OCI-LY7 (cell line): ENCODE results near the gene SEC23A. TPM values are rescaled to one million over a fixed set of nuclear protein-coding genes. Genes with fewer than 3 reads are reported as not detected.
A peak's percentile ranks its signal among the peaks of the same experiment; 100 is the strongest.
"Not testable (repeated sequence)": the region's sequence is repeated elsewhere in the genome, so short reads cannot be mapped to it uniquely, and the experiment has no call there.

Source experiments
- BruUV-seq: library from RNA; stranded (reverse); fragments of 400-500 nt; replicated peaks from 2 replicates; lab custom pipeline; 2021; lab: Mats Ljungman, UMichigan
- CTCF ChIA-PET: fragments of 300-600 bp; sonication (Branson Sonifier 250); formaldehyde crosslinking; loops from one replicate; lab custom pipeline; 2022; ENCODE audit warnings: antibody characterized with exemption; ENCODE audit not compliant: unreplicated experiment; lab: Charles Lee
- POLR2A ChIA-PET: fragments of 300-600 bp; sonication (Branson Sonifier 250); formaldehyde crosslinking; loops from one replicate; lab custom pipeline; 2022; ENCODE audit warnings: antibody characterized with exemption; lab: Charles Lee
- DNase-seq: peaks from one replicate; pipeline ENCODE4 v3.0.0-alpha.2; 2015; ENCODE audit warnings: low spot score
- H2AFZ ChIP-seq: fragments of 200-600 bp; sonication (generic), shearing (Covaris generic); 2 replicates; pipeline ENCODE4 v1.6.1; 2014; ENCODE audit warnings: mild to moderate bottlenecking, antibody characterized with exemption, low read length, moderate library complexity
- H3K27ac ChIP-seq: fragments of 200-600 bp; sonication (generic); 2 replicates; pipeline ENCODE4 v1.5.1; 2014; ENCODE audit warnings: mixed run types, low read depth, mild to moderate bottlenecking, moderate library complexity, low read length, inconsistent platforms; ENCODE audit not compliant: poor library complexity, severe bottlenecking
- H3K36me3 ChIP-seq: fragments of 200-600 bp; sonication (generic); 2 replicates; pipeline ENCODE4 v1.6.1; 2014; ENCODE audit warnings: mild to moderate bottlenecking, antibody characterized with exemption, low read length, moderate library complexity, mixed read lengths; ENCODE audit not compliant: insufficient read depth
- H3K4me1 ChIP-seq: fragments of 200-600 bp; sonication (generic); 2 replicates; pipeline ENCODE4 v1.5.1; 2014; ENCODE audit warnings: mild to moderate bottlenecking, low read length; ENCODE audit not compliant: insufficient read depth, poor library complexity, severe bottlenecking
- H3K4me2 ChIP-seq: fragments of 200-600 bp; sonication (generic); 2 replicates; pipeline ENCODE4 v1.6.1; 2014; ENCODE audit warnings: mild to moderate bottlenecking, low read length
- H3K4me3 ChIP-seq: fragments of 200-600 bp; sonication (generic); 2 replicates; pipeline ENCODE4 v1.5.1; 2014; ENCODE audit warnings: mild to moderate bottlenecking, low read depth, low read length; ENCODE audit not compliant: poor library complexity, severe bottlenecking
- H3K79me2 ChIP-seq: fragments of 200-600 bp; sonication (generic); 2 replicates; pipeline ENCODE4 v1.6.1; 2016; ENCODE audit warnings: low read depth, mild to moderate bottlenecking, low read length, moderate library complexity, mixed read lengths; ENCODE audit not compliant: insufficient read depth
- H3K9me2 ChIP-seq: fragments of 200-600 bp; sonication (generic); 2 replicates; pipeline ENCODE4 v1.6.1; 2016; ENCODE audit warnings: mild to moderate bottlenecking, low read length, mixed read lengths; ENCODE audit not compliant: insufficient read depth
- H3K9me3 ChIP-seq: fragments of 200-600 bp; sonication (generic); 2 replicates; pipeline ENCODE4 v1.6.1; 2014; ENCODE audit warnings: mild to moderate bottlenecking, mixed run types, low read length, mixed read lengths
- H4K20me1 ChIP-seq: fragments of 200-600 bp; sonication (generic); 2 replicates; pipeline ENCODE4 v1.6.1; 2014; ENCODE audit warnings: mild to moderate bottlenecking, antibody characterized with exemption, low read length, moderate library complexity, mixed read lengths; ENCODE audit not compliant: insufficient read depth
- EZH2phosphoT487 ChIP-seq: fragments of 200-600 bp; sonication (generic); IDR thresholded peaks from 2 replicates; pipeline ENCODE4 v1.6.1; 2018; ENCODE audit warnings: low read depth, borderline replicate concordance, mild to moderate bottlenecking, mixed run types, antibody characterized with exemption, low read length, moderate library complexity, mixed read lengths
- intact Hi-C: fragments of 100-400 bp; cut with micrococcal nuclease; formaldehyde crosslinking; loops from one replicate; pipeline ENCODE4 v1.10.0; 2022; ENCODE audit not compliant: unreplicated experiment
- total RNA-seq, 2 experiments: library from RNA; depleted of rRNA in 1 of 2; stranded (reverse); fragments of >200 nt in 1 of 2; shearing (Covaris generic) in 1 of 2; gene quantifications; 2 replicates each; pipeline ENCODE4 v1.2.3, GENCODE V29; 2014 to 2022
- TF ChIP-seq, protein P1 (sequence below): fragments of 200-600 bp; sonication (generic); conservative IDR thresholded peaks from 2 replicates; pipeline ENCODE4 v1.5.1; 2014; ENCODE audit warnings: mild to moderate bottlenecking, antibody characterized with exemption, low read length, moderate library complexity, mixed read lengths

SEC23A gene
- total RNA-seq, 2 experiments from 2014 or later: 47.5 to 55.7 TPM

DNA sequence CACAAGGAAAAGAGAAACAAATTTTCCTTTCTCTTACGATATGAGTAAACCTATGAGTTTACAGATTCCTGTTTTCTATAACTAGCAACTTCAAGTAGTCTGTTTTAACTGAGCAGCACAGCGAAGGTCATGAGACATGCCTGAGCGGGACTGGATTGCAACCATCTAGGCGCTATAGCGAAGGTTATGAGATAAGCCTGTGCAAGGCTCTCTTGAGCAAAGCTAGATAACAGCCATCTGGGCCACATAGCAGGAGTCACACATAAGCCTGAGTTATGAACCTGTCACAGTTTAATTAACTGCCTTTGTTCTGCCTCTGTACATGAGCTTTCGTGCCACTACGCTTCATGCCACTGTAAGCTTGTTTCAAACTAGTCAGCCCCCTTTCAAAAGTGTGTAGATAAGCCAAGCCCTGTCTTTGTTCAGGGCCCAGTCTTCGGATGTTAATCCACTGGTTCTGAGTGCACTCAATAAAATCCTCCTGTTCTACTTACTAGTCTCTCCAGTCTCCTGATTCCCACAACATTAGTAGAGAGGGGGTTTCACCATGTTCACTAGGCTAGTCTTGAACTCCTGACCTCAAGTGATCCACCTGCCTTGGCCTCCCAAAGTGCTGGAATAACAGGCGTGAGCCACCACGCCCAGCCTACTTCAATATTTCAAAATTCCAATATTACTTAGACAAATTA, 47.1 kb downstream of the SEC23A start:
- DNase-seq: peak; percentile 29
- Histone ChIP-seq H3K4me1 (peaks cover 8% of the 10 kb centered on the region), H3K79me2 (no peaks in the 10 kb centered on the region), H3K4me3 (no peak overlapping the region), H2AFZ (no peak overlapping the region), H3K4me2 (no peak overlapping the region), H4K20me1 (no peaks in the 10 kb centered on the region), H3K9me2 (no peaks in the 10 kb centered on the region), H3K36me3 (peaks cover 89% of the 10 kb centered on the region), H3K27ac (no peak overlapping the region), H3K9me3 (peaks cover 41% of the 10 kb centered on the region; the same call in 1 of the 2 replicates)
- CTCF ChIA-PET: no interaction called here
- POLR2A ChIA-PET: interaction anchor here (0.6 kb wide), 2 partner anchors 15 to 47 kb away, joined by 4 read pairs; partner anchors contain the start of gene SEC23A
- TF ChIP-seq EZH2phosphoT487: no peak
- TF ChIP-seq, protein P1, sequence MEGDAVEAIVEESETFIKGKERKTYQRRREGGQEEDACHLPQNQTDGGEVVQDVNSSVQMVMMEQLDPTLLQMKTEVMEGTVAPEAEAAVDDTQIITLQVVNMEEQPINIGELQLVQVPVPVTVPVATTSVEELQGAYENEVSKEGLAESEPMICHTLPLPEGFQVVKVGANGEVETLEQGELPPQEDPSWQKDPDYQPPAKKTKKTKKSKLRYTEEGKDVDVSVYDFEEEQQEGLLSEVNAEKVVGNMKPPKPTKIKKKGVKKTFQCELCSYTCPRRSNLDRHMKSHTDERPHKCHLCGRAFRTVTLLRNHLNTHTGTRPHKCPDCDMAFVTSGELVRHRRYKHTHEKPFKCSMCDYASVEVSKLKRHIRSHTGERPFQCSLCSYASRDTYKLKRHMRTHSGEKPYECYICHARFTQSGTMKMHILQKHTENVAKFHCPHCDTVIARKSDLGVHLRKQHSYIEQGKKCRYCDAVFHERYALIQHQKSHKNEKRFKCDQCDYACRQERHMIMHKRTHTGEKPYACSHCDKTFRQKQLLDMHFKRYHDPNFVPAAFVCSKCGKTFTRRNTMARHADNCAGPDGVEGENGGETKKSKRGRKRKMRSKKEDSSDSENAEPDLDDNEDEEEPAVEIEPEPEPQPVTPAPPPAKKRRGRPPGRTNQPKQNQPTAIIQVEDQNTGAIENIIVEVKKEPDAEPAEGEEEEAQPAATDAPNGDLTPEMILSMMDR: no peak
- intact Hi-C loops: no loop called here
- BruUV-seq: no TSS peak

DNA sequence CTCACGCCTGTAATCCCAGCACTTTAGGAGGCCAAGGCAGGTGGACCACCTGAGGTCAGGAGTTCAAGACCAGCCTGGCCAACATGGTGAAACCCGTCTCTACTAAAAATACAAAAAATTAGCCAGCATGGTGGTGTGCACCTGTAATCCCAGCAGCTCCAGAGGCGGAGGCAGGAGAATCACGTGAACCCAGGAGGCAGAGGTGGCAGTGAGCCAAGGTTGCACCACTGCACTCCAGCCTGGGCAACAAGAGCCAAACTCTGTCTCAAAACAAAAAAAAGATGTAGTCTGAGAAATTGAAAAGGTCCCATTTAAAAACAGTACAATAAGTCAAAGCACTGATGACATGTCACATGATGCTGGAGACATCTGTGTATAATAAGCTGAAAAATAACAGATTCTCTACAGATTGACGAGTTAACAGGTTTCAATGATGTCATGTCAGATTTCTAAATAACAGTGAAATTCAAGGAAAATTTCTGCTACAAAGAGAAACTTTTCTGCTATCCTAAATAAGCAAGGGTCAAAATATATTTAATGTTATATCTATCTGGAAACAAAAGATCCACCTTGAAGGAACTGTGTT, 50.1 kb downstream of the SEC23A start:
- H3K36me3 ChIP-seq: peaks cover 90% of the 10 kb centered on the region
- H3K4me1 ChIP-seq, H3K4me3 ChIP-seq, H4K20me1 ChIP-seq, H3K4me2 ChIP-seq, H3K79me2 ChIP-seq, intact Hi-C loops, DNase-seq, CTCF ChIA-PET, BruUV-seq, H3K27ac ChIP-seq, H3K9me2 ChIP-seq, H2AFZ ChIP-seq: not testable (repeated sequence)
- POLR2A ChIA-PET: interaction anchor here (0.6 kb wide), 1 partner anchor 71 kb away, joined by 3 read pairs; no protein-coding TSS in a partner anchor
- peaks cover 41% of the 10 kb centered on the region; the same call in 1 of the 2 replicates for H3K9me3 ChIP-seq

DNA sequence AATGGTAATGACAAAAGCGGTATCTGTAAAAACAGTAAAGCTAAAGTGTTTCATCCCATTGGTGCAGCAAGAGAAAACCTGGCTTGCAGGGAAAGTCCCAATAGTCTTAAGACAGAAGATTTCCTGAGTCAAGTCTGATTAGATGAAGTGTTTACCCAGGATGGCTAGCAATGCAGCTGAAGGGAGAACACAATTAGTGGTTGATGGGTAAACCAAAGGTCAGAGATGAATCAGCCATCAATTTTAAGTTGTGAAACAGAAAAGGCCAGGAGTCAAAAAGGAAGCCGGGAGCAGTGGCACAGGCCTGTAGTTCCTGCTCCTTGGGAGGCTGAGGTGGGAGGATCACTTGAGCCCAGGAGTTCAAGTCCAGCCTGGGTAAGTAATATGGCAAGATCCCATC, 52.6 kb downstream of the SEC23A start:
- POLR2A ChIA-PET: no interaction called here
- Histone ChIP-seq H3K4me3 (no peak overlapping the region), H3K27ac (no peak overlapping the region), H3K36me3 (peaks cover 80% of the 10 kb centered on the region), H4K20me1 (no peaks in the 10 kb centered on the region), H2AFZ (no peak overlapping the region), H3K79me2 (no peaks in the 10 kb centered on the region), H3K4me2 (no peak overlapping the region), H3K4me1 (no peaks in the 10 kb centered on the region), H3K9me2 (no peaks in the 10 kb centered on the region), H3K9me3 (peaks cover 15% of the 10 kb centered on the region; the same call in 1 of the 2 replicates)
- DNase-seq: no peak
- TF ChIP-seq, protein P1: no peak
- TF ChIP-seq EZH2phosphoT487: no peak
- CTCF ChIA-PET: no interaction called here
- intact Hi-C loops: no loop called here
- no TSS peak for BruUV-seq

DNA sequence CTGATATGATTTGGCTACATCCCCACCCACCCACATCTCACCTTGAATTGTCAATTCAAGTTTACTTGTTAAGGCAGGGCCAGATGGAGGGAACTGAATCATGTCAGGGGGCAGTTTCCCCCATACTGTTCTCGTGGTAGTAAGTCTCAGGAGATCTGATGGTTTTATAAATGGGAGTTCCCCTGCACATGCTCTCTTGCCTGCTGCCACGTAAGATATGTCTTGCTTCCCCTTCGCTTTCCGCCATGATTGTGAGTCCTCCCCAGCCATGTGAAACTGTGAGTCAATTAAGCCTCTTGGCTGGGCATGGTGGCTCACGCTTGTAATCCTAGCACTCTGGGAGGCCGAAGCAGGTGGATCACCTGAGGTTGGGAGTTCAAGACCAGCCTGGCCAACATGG, 57.1 kb downstream of the SEC23A start:
- peaks cover 64% of the 10 kb centered on the region for H3K36me3 ChIP-seq
- H3K9me3 ChIP-seq, H3K4me3 ChIP-seq, H2AFZ ChIP-seq, H3K9me2 ChIP-seq, DNase-seq, H3K79me2 ChIP-seq, POLR2A ChIA-PET, intact Hi-C loops, BruUV-seq, H4K20me1 ChIP-seq, H3K4me1 ChIP-seq, H3K27ac ChIP-seq, CTCF ChIA-PET, H3K4me2 ChIP-seq: not testable (repeated sequence)
